IPS-20b (cell line): ENCODE measurements around the gene TFCP2L1.
"Not testable (repeated sequence)": the region's sequence is repeated elsewhere in the genome, so short reads cannot be mapped to it uniquely, and the experiment has no call there.

ENCODE experiments used
- H3K27ac ChIP-seq: one replicate; pipeline ENCODE4 v1.5.1; 2013; ENCODE audit warnings: low read length
- H3K27me3 ChIP-seq: 2 replicates; pipeline ENCODE4 v1.6.1; 2013; ENCODE audit warnings: mild to moderate bottlenecking, low read length, inconsistent platforms; ENCODE audit not compliant: insufficient read depth
- H3K36me3 ChIP-seq: 2 replicates; pipeline ENCODE4 v1.6.1; 2013; ENCODE audit warnings: low read depth, mild to moderate bottlenecking, inconsistent platforms, low read length, moderate library complexity; ENCODE audit not compliant: insufficient read depth
- H3K4me1 ChIP-seq: 2 replicates; pipeline ENCODE4 v1.6.1; 2013; ENCODE audit warnings: mild to moderate bottlenecking, control low read depth, inconsistent platforms, low read length, moderate library complexity; ENCODE audit not compliant: insufficient read depth
- H3K4me3 ChIP-seq: 2 replicates; pipeline ENCODE4 v1.5.1; 2013; ENCODE audit warnings: mild to moderate bottlenecking, low read length, inconsistent platforms
- H3K9ac ChIP-seq: 2 replicates; pipeline ENCODE4 v1.6.1; 2013; ENCODE audit warnings: low read depth, mild to moderate bottlenecking, inconsistent platforms, low read length, moderate library complexity
- H3K9me3 ChIP-seq: 2 replicates; pipeline ENCODE4 v1.6.1; 2013; ENCODE audit warnings: mild to moderate bottlenecking, low read depth, low read length, inconsistent platforms; ENCODE audit not compliant: insufficient read depth

TFCP2L1 gene, protein sequence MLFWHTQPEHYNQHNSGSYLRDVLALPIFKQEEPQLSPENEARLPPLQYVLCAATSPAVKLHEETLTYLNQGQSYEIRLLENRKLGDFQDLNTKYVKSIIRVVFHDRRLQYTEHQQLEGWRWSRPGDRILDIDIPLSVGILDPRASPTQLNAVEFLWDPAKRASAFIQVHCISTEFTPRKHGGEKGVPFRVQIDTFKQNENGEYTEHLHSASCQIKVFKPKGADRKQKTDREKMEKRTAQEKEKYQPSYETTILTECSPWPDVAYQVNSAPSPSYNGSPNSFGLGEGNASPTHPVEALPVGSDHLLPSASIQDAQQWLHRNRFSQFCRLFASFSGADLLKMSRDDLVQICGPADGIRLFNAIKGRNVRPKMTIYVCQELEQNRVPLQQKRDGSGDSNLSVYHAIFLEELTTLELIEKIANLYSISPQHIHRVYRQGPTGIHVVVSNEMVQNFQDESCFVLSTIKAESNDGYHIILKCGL

DNA sequence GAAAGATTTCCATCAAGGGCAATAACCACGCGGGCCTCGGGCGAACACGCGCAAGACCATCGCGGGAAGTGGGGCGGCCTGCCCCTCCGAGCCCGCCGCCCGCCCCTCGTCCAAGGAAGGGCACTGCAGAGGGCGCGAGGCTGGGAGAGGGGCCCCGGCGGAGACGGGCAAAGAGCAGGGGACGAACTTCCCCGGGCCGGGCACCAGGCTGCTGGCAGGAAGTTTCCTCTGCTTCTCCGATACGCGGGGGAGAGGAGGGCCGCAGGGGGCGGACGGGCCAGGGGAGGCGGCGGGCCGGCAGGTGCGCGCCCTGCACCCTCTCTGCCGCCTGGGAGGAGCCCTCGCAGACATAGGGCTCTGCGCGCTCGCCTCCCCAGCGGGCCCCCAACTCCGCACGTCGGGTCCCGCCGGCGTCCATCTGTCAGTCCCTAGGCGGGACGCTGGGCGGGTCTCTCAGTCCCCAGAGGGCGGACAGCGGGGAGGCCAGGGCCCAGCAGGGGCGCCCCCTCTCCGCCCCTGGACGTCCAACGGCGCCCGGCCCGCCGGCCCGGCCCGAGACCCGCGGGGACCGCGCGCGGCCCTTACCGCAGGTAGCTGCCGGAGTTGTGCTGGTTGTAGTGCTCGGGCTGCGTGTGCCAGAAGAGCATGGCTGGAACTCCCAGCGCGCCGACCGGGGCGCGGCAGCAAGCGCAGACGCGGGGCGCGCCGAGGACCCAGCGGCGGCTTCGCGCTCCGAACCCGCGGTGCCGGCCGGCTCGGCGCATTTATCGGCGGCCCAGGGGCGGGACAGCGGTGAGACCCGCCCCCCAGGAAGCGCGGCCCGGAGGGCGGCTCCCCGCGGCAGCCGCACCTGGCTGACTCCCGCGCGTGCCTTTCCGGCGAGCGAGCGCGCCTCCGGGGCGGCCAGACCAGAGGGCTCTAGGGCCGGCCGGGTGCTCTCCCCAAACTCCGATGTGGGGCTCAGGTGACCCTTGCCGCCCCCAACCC, at the start of gene TFCP2L1:
Gene TFCP2L1, minus strand, starts transcription at position 740 of the 987 bp plus-strand sequence. Its CDS starts 93 bp downstream, at position 647.
- H3K27me3 ChIP-seq: peaks cover 57% of the 10 kb centered on the region
- no peak within 1 kb of the TSS for H3K27ac ChIP-seq
- H3K4me3 ChIP-seq: peak within 1 kb of the TSS; percentile 68
- no peaks in the 10 kb centered on the region for H3K36me3 ChIP-seq
- peak within 1 kb of the TSS; percentile 45; the same call in 1 of the 2 replicates for H3K9ac ChIP-seq
- no peaks in the 10 kb centered on the region for H3K4me1 ChIP-seq
- H3K9me3 ChIP-seq: no peaks in the 10 kb centered on the region

DNA sequence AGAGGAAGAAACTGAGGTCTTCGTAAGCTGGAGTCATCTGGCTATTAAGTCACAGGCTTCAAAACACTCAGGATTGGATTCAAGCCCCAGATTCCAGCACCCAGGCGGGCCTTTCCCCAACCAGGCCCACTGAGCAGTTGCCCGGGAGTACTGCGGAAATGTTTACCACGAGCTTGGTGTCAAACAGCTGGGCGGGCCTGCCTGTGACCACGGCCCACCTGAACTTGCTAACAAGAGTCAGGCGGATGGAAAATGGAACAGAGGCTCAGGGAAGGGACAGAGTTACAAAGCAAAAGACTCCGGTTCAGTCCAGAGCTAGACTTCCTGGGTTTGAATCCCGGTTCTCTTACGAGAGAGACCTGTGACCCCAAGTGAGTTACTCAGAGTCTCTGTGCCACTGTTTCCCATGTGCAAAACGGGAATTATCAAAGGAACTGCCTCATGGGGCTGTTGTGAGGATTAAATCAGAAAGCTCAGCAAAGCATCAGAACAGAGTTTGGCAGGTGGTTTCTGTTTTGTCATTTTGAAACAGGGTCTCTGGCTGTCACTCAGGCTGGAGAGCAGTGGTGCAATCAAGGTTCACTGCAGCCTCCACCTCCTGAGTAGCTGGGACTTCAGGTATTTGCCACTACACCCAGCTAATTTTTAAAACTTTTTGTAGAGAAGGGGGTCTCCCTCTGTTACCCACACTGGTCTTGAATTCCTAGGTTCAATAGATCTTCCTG, 49.0 kb upstream of the TFCP2L1 start:
- Histone ChIP-seq H3K4me3 (no peak overlapping the region), H3K9me3 (no peaks in the 10 kb centered on the region), H3K4me1 (peaks cover 13% of the 10 kb centered on the region), H3K27ac (no peak overlapping the region), H3K9ac (no peak overlapping the region), H3K27me3 (no peaks in the 10 kb centered on the region), H3K36me3 (no peaks in the 10 kb centered on the region; the same call in 1 of the 2 replicates)

DNA sequence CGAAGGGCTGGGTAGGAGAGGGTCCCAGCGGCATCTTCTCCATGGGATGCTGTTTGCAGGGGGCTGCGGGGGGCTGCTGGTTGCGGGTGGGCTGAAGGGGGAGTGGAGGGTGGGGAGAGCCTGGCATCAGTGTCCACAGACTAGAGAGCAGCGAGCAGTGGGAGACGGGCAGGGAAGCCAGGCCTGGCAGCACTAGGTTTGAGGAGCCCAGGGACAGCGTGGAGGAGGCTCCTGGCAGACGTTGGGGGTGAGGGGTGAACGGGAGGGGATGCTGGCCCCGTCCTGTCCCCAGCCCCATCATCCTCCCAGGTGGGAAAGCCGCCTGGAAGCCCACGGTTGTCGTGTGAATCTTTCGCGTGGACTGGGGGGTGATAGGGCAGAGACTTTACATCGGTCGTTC, 48.2 kb upstream of the TFCP2L1 start:
- Histone ChIP-seq H3K9ac (no peak overlapping the region), H3K4me1 (peaks cover 13% of the 10 kb centered on the region), H3K9me3 (no peaks in the 10 kb centered on the region), H3K27me3 (no peaks in the 10 kb centered on the region), H3K27ac (no peak overlapping the region), H3K4me3 (no peak overlapping the region), H3K36me3 (no peaks in the 10 kb centered on the region)

DNA sequence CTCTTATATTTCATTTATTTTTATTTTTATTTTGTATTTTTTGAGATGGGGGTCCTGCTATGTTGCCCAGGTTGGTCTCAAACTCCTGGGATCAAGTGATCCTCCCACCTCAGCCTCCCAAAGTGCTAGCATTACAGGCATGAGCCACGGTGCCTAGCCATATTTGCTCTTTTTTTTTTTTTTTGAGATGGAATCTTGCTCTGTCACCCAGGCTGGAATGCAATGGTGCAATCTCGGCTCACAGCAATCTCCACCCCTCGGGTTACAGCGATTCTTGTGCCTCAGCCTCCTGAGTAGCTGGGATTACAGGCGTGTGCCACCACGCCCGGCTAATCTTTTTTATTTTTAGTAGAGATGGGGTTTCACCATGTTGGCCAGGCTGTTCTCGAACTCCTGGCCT, 46.3 kb upstream of the TFCP2L1 start:
- not testable (repeated sequence) for H3K4me3 ChIP-seq, H3K36me3 ChIP-seq, H3K9me3 ChIP-seq, H3K4me1 ChIP-seq, H3K9ac ChIP-seq, H3K27ac ChIP-seq, H3K27me3 ChIP-seq

DNA sequence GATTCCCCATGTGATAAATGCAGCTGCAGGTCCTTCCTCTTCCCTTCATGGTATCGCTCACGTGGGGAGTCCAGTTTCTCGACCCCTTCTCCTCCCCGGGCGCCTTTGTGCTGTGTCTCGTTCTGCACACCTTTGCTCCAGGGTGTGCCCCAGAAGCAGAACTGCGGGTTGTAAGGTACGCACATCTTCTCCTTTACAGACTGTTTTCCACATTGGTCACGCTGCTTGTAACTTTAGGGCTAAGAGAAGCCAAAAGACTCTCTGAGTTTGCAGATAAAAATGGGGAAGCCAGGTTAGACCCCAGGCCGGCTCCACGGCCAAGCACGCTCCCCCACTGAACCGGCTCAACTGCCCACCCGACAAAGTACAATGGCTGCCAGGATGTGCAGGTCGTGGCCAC, 45.9 kb upstream of the TFCP2L1 start:
- Histone ChIP-seq H3K4me3 (no peak overlapping the region), H3K9me3 (no peaks in the 10 kb centered on the region), H3K36me3 (no peaks in the 10 kb centered on the region), H3K27ac (no peak overlapping the region), H3K27me3 (no peaks in the 10 kb centered on the region), H3K9ac (no peak overlapping the region), H3K4me1 (peaks cover 5% of the 10 kb centered on the region; the same call in 1 of the 2 replicates)

DNA sequence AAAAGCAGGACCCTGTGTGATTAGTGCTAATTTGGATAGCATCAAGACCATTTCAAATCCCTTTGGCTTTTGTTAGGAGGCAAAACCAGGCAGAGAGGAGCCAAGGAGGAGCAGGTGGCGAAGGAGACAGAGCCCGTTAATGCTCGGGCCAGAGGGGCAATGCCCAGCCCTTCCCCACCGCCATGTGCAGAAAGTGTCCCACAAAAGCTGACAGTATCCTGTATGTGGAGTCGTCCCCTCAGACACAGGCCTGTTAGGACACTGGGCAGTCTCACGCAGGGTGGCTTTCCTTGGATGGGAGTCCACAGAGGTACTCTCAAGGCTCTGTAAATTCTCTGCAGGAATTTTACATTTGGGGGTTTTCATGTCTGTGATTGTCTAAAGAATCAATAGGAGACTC, 44.8 kb upstream of the TFCP2L1 start:
- no peaks in the 10 kb centered on the region for H3K4me1 ChIP-seq
- H3K9me3 ChIP-seq: no peaks in the 10 kb centered on the region
- no peak overlapping the region for H3K27ac ChIP-seq
- H3K4me3 ChIP-seq: no peak overlapping the region
- H3K27me3 ChIP-seq: no peaks in the 10 kb centered on the region
- no peaks in the 10 kb centered on the region for H3K36me3 ChIP-seq
- H3K9ac ChIP-seq: no peak overlapping the region

DNA sequence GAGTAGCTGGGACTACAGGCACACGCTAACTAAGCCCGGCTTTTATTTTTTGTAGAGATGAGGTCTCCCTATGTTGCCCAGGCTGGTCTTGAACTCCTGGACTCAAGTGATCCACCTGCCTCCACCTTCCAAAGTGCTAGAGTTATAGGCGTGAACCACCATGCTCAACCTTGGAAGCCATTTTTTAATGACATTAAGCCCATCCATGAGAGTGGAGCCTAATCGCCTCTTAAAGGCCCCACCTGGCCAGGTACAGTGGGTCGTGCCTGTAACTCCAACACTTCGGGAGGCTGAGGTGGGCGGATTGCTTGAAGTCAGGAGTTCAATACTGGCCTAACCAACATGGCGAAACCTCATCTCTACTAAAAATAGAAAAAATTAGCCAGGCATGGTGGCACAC, 41.6 kb upstream of the TFCP2L1 start:
- no peak overlapping the region for H3K4me3 ChIP-seq
- no peak overlapping the region for H3K9ac ChIP-seq
- no peaks in the 10 kb centered on the region for H3K27me3 ChIP-seq
- no peaks in the 10 kb centered on the region for H3K9me3 ChIP-seq
- no peaks in the 10 kb centered on the region for H3K36me3 ChIP-seq
- no peak overlapping the region for H3K27ac ChIP-seq
- H3K4me1 ChIP-seq: no peaks in the 10 kb centered on the region

DNA sequence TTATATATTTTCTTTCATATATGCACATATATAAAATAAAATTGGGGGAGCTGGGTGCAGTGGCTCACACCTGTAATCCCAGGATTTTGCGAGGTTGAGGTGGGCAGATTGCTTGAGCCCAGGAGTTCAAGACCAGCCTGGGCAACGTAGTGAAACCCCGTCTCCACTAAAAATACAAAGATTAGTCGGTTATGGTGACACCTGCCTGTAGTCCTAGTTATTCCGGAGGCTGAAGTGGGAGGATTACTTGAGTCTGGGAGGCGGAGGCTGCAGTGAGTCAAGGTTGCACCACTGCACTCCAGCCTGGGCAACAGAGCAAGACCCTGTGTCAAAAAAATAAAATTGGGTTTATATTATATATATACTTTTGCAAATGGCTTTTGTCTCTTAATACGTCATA, 39.6 kb upstream of the TFCP2L1 start:
- Histone ChIP-seq H3K27me3 (no peaks in the 10 kb centered on the region), H3K36me3 (no peaks in the 10 kb centered on the region), H3K4me1 (no peaks in the 10 kb centered on the region), H3K4me3 (no peak overlapping the region), H3K9me3 (no peaks in the 10 kb centered on the region), H3K9ac (no peak overlapping the region), H3K27ac (no peak overlapping the region)

DNA sequence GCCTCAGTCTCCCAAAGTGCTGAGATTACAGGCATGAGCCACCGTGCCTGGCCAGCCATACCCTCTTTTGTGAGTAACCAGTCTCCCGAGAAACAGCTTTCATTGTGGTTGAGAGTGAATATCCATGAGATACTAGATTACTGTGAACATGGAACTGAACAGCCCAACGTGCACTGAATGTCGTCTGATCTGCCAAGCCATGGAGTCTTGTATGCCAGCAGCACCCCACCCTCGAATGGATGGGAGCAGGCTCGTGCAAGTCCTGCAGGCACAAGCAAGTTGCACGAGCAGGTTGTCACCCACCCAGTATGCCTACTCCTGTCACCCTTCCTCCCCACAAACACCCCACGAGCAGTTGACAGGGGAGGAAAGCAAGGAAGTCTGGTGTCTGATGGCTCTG, 36.5 kb upstream of the TFCP2L1 start:
- Histone ChIP-seq H3K9me3 (no peaks in the 10 kb centered on the region), H3K4me1 (no peaks in the 10 kb centered on the region), H3K27me3 (no peaks in the 10 kb centered on the region), H3K27ac (no peak overlapping the region), H3K4me3 (no peak overlapping the region), H3K9ac (no peak overlapping the region), H3K36me3 (no peaks in the 10 kb centered on the region)

DNA sequence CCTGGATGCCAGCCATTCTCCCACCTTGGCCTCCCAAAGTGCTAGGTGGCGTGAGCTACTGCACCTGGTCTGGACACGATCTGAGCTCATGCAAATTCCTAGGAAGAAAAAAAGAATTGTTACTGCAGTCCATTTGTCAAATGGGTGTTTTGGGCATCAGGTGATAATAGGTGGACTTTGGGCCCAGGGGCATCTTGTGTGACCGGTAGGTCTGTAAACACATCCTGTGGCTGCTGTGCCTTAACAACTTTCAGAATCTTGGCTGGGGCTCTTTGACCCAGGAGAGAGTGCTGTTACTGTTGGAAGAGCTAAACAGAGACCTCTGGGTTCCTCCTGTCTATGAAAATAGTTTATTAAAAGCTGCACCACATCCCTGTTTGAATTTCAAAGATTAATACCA, 34.9 kb upstream of the TFCP2L1 start:
- H3K36me3 ChIP-seq: no peaks in the 10 kb centered on the region
- H3K4me3 ChIP-seq: no peak overlapping the region
- no peaks in the 10 kb centered on the region for H3K9me3 ChIP-seq
- H3K27ac ChIP-seq: no peak overlapping the region
- no peaks in the 10 kb centered on the region for H3K27me3 ChIP-seq
- no peaks in the 10 kb centered on the region for H3K4me1 ChIP-seq
- H3K9ac ChIP-seq: no peak overlapping the region

DNA sequence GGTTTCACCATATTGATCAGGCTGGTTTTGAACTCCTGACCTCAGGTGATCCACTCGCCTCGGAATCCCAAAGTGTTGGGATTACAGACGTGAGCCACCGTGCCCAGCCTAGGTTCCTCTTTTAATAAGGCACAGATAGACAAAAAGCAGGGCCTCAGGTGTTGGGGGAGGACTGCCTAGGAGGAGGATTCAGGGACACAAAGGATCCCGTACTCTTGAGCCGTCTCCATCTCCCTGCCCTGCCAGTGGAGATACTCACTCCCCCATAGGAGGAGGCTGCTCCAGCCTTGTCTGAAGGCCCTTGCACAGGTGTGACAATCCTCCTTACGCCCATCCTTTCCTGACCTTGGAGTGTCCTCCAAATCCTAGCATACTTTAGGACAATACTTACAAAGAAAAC, 32.0 kb upstream of the TFCP2L1 start:
- no peaks in the 10 kb centered on the region for H3K36me3 ChIP-seq
- no peaks in the 10 kb centered on the region for H3K4me1 ChIP-seq

More for the DNA sequence above, 32.0 kb upstream of the TFCP2L1 start:
- H3K9me3 ChIP-seq: no peaks in the 10 kb centered on the region
- no peak overlapping the region for H3K9ac ChIP-seq
- no peak overlapping the region for H3K27ac ChIP-seq
- H3K27me3 ChIP-seq: no peaks in the 10 kb centered on the region
- H3K4me3 ChIP-seq: no peak overlapping the region
